Loucy (cell line): Measurements from ENCODE around the gene GAS6.
"Not testable (repeated sequence)": the region's sequence is repeated elsewhere in the genome, so short reads cannot be mapped to it uniquely, and the experiment has no call there.

Experiments used
- H2AFZ ChIP-seq: fragments of 200-600 bp; sonication (generic); 2 replicates; pipeline ENCODE4 v1.6.0; 2016; ENCODE audit warnings: antibody characterized with exemption, mild to moderate bottlenecking, low read length, moderate library complexity
- H3F3A ChIP-seq: fragments of 200-600 bp; 2 replicates; pipeline ENCODE4 v1.6.0; 2016; ENCODE audit warnings: antibody characterized with exemption, low read depth, mild to moderate bottlenecking
- H3K27me3 ChIP-seq: fragments of 200-600 bp; sonication (generic); 2 replicates; pipeline ENCODE4 v1.6.1; 2014; ENCODE audit warnings: low read length, mild to moderate bottlenecking; ENCODE audit not compliant: insufficient read depth, poor library complexity, severe bottlenecking
- H3K36me3 ChIP-seq: fragments of 200-600 bp; sonication (generic); 2 replicates; pipeline ENCODE4 v1.6.1; 2016; ENCODE audit warnings: low read length; ENCODE audit not compliant: insufficient read depth
- H3K4me1 ChIP-seq: fragments of 200-600 bp; sonication (generic); 2 replicates; pipeline ENCODE4 v1.5.1; 2014; ENCODE audit warnings: low read length, mild to moderate bottlenecking; ENCODE audit not compliant: insufficient read depth, poor library complexity, severe bottlenecking
- H3K4me2 ChIP-seq: fragments of 200-600 bp; sonication (generic); 2 replicates; pipeline ENCODE4 v1.6.0; 2014; ENCODE audit warnings: antibody characterized with exemption, low read length, low read depth, mild to moderate bottlenecking; ENCODE audit not compliant: poor library complexity, severe bottlenecking
- H3K4me3 ChIP-seq: fragments of 200-600 bp; sonication (generic); 2 replicates; pipeline ENCODE4 v1.5.1; 2014; ENCODE audit warnings: low read length, mild to moderate bottlenecking, mixed read lengths; ENCODE audit not compliant: poor library complexity, severe bottlenecking
- H3K79me2 ChIP-seq: fragments of 200-600 bp; sonication (generic); 2 replicates; pipeline ENCODE4 v1.6.1; 2014; ENCODE audit warnings: low read length; ENCODE audit not compliant: insufficient read depth
- H3K9ac ChIP-seq: fragments of 200-600 bp; sonication (generic); 2 replicates; pipeline ENCODE4 v1.6.0; 2014; ENCODE audit warnings: mild to moderate bottlenecking, low read depth, low read length, moderate library complexity; ENCODE audit not compliant: poor library complexity, severe bottlenecking
- H3K9me2 ChIP-seq: fragments of 200-600 bp; sonication (generic); replicated peaks from 2 replicates; pipeline ENCODE4 v1.6.1; 2016; ENCODE audit warnings: low read depth, low read length, mixed read lengths
- H3K9me3 ChIP-seq: fragments of 200-600 bp; sonication (generic); 2 replicates; pipeline ENCODE4 v1.6.1; 2014; ENCODE audit warnings: mild to moderate bottlenecking, antibody characterized with exemption, low read length, low read depth; ENCODE audit not compliant: insufficient read depth
- H4K20me1 ChIP-seq: fragments of 200-600 bp; sonication (generic); 2 replicates; pipeline ENCODE4 v1.6.0; 2014; ENCODE audit warnings: antibody characterized with exemption, low read length, mild to moderate bottlenecking; ENCODE audit not compliant: insufficient read depth, poor library complexity, severe bottlenecking
- EZH2phosphoT487 ChIP-seq: fragments of 200-600 bp; IDR thresholded peaks from 2 replicates; pipeline ENCODE4 v1.6.1; 2018; ENCODE audit warnings: antibody characterized with exemption, mild to moderate bottlenecking, moderate library complexity, borderline replicate concordance
- TF ChIP-seq, protein P1 (sequence below): fragments of 200-600 bp; sonication (generic); conservative IDR thresholded peaks from 2 replicates; pipeline ENCODE4 v1.5.1; 2014; ENCODE audit warnings: mild to moderate bottlenecking, antibody characterized with exemption, low read length

GAS6 gene

DNA sequence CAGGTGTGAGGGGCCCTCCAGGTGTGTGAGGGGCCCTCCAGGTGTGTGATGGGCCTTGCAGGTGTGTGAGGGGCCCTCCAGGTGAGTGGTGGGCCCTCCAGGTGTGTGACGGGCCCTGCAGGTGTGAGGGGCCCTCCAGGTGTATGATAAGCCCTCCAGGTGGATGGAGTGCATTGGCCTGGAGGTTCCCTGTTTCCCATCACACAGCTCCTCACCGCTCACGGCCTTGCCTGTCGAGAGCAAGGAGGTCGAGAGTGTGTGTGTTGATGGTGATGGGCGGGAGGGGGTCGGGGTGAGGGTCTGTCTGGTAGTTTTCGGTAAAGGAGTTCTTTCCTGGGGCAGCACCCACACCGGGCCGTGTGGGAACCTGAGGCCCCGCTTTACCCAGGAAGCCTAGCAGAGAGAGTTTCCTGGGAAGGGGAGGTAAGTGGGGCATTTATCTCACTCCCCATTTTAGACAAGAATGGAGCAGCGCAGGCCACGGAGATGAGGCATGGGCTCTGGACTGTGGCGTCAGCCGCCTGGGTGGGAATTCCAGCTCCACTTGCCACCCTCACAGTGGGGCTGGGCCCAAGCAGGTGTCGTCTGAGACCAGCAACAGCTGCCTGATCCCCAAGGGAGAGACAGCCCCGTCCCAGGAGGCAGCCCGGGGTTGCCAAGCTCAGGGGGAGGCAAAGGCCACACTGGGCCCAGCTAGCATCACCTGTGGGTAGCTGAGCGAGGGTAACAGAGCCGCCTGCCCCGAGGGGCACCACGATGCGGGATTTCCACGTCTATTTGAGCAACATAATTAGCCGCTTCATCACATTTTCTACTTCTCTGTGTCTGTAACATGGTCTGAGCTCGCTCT is 10.9 kb upstream of the GAS6 start:
- Histone ChIP-seq H3K79me2 (no peaks in the 10 kb centered on the region), H3K9me3 (no peaks in the 10 kb centered on the region; the same call in 1 of the 2 replicates), H3K9me2 (no peaks in the 10 kb centered on the region), H3K27me3 (no peaks in the 10 kb centered on the region), H2AFZ (no peak overlapping the region), H3K4me1 (peaks cover 6% of the 10 kb centered on the region), H3K4me2 (no peak overlapping the region), H3K36me3 (no peaks in the 10 kb centered on the region), H3K9ac (no peak overlapping the region), H3K4me3 (no peak overlapping the region), H4K20me1 (no peaks in the 10 kb centered on the region), H3F3A (no peaks in the 10 kb centered on the region)
- TF ChIP-seq, protein P1, sequence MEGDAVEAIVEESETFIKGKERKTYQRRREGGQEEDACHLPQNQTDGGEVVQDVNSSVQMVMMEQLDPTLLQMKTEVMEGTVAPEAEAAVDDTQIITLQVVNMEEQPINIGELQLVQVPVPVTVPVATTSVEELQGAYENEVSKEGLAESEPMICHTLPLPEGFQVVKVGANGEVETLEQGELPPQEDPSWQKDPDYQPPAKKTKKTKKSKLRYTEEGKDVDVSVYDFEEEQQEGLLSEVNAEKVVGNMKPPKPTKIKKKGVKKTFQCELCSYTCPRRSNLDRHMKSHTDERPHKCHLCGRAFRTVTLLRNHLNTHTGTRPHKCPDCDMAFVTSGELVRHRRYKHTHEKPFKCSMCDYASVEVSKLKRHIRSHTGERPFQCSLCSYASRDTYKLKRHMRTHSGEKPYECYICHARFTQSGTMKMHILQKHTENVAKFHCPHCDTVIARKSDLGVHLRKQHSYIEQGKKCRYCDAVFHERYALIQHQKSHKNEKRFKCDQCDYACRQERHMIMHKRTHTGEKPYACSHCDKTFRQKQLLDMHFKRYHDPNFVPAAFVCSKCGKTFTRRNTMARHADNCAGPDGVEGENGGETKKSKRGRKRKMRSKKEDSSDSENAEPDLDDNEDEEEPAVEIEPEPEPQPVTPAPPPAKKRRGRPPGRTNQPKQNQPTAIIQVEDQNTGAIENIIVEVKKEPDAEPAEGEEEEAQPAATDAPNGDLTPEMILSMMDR, result no peak

DNA sequence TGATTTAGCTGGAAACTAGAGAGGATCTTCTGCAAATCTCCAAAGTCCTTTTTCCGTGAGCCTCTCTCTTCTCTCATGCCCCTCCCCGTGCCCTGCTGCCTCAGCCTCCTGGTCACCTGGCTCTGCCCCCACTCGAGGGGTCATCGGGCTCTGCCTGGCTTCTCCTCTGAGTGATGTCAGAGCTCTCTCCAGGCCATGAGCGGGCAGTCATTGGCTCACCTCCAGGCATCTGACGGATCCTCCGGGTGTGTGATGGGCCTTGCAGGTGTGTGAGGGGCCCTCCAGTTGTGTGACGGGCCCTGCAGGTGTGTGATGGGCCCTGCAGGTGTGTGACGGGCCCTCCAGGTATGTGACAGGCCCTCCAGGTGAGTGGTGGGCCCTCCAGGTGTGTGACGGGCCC is 10.3 kb upstream of the GAS6 start:
- no peaks in the 10 kb centered on the region for H3F3A ChIP-seq
- H3K9me2 ChIP-seq, result no peaks in the 10 kb centered on the region
- TF ChIP-seq, protein P1, result no peak
- no peak for TF ChIP-seq EZH2phosphoT487
- H3K36me3 ChIP-seq, result no peaks in the 10 kb centered on the region
- no peaks in the 10 kb centered on the region for H4K20me1 ChIP-seq
- H3K4me2 ChIP-seq, result no peak overlapping the region
- H3K4me3 ChIP-seq, result no peak overlapping the region
- H3K4me1 ChIP-seq, result no peaks in the 10 kb centered on the region
- H3K27me3 ChIP-seq, result no peaks in the 10 kb centered on the region
- H2AFZ ChIP-seq, result no peak overlapping the region
- no peaks in the 10 kb centered on the region; the same call in 1 of the 2 replicates for H3K9me3 ChIP-seq
- H3K79me2 ChIP-seq, result no peaks in the 10 kb centered on the region
- no peak overlapping the region for H3K9ac ChIP-seq

DNA sequence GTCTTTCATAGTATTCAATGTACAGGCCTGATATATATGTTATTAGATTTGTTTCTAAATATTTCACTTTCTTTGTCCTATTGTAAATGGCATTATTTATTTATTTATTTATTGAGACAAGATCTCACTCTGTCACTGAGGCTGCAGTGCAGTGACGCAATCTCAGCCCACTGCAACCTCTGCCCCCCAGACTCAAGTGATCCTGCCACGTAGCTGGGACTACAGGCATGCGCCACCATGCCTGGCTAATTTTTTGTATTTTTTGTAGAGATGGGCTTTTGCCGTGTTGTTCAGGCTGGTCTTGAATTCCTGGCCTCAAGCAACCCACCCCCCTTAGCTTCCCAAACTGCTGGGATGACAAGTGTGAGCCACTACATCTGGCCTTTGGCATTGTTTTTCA is 5.4 kb upstream of the GAS6 start:
- H3K4me3 ChIP-seq, result no peak overlapping the region
- no peaks in the 10 kb centered on the region for H3K27me3 ChIP-seq
- H3K9me2 ChIP-seq, result no peaks in the 10 kb centered on the region
- H3K36me3 ChIP-seq, result no peaks in the 10 kb centered on the region
- H2AFZ ChIP-seq, result no peak overlapping the region
- no peaks in the 10 kb centered on the region for H3K4me1 ChIP-seq
- no peaks in the 10 kb centered on the region for H3K79me2 ChIP-seq
- no peak overlapping the region for H3K9ac ChIP-seq
- no peaks in the 10 kb centered on the region for H3F3A ChIP-seq
- TF ChIP-seq, protein P1, result no peak
- no peak for TF ChIP-seq EZH2phosphoT487
- no peaks in the 10 kb centered on the region; the same call in 1 of the 2 replicates for H3K9me3 ChIP-seq
- no peaks in the 10 kb centered on the region for H4K20me1 ChIP-seq
- H3K4me2 ChIP-seq, result no peak overlapping the region

DNA sequence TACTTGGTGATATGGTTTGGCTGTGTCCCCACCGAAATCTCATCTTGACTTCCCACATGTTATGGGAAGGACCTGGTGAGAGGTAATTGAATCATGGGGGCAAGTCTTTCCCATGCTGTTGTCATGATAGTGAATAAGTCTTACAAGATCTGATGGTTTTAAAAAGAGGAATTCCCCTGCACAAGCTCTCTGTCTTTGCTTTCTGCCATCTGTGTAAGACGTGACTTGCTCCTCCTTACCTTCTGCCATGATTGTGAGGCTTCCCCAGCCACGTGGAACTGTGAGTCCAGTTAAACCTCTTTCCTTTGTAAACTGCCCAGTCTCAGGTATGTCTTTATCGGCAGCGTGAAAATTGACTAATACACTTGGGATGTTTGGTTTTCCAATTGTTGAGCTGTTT is 4.0 kb upstream of the GAS6 start:
- not testable (repeated sequence) for H3K9me3 ChIP-seq, H3F3A ChIP-seq, H4K20me1 ChIP-seq, H3K4me1 ChIP-seq, H3K4me3 ChIP-seq, H2AFZ ChIP-seq, H3K79me2 ChIP-seq, H3K36me3 ChIP-seq, H3K9ac ChIP-seq, H3K9me2 ChIP-seq, H3K27me3 ChIP-seq, H3K4me2 ChIP-seq
